HG03571 (cell line): Measurements from ENCODE around the gene FLAD1.

Experiments
- ATAC-seq: cut with Tn5 transposase; IDR thresholded peaks from one replicate; pipeline ENCODE4 v1.9.1; 2021; ENCODE audit not compliant: unreplicated experiment

FLAD1 gene

GRCh38 chr1:154982897-154983648 is at the start of gene FLAD1:
Gene FLAD1, plus strand, starts transcription at chr1:154983344. Its CDS starts 351 bp downstream, at chr1:154983695.
- peak; percentile 91 for ATAC-seq

GRCh38 chr1:154934358-154934948 is 48.7 kb upstream of the FLAD1 start:
- ATAC-seq = no peak

- ATAC-seq = no peak
Observed at GRCh38 chr1:154935749-154936554, 47.2 kb upstream of the FLAD1 start.

GRCh38 chr1:154936555-154937084 is 46.5 kb upstream of the FLAD1 start, which contains the start of gene PMVK:
Gene PMVK, minus strand, starts transcription at chr1:154936719. Its CDS starts 34 bp downstream, at chr1:154936685.
- peak; percentile 54 for ATAC-seq

- peak; percentile 53 for ATAC-seq
Observed at GRCh38 chr1:154937085-154937987, 45.8 kb upstream of the FLAD1 start.

- no peak for ATAC-seq
Observed at GRCh38 chr1:154937988-154938386, 45.2 kb upstream of the FLAD1 start.

DNA sequence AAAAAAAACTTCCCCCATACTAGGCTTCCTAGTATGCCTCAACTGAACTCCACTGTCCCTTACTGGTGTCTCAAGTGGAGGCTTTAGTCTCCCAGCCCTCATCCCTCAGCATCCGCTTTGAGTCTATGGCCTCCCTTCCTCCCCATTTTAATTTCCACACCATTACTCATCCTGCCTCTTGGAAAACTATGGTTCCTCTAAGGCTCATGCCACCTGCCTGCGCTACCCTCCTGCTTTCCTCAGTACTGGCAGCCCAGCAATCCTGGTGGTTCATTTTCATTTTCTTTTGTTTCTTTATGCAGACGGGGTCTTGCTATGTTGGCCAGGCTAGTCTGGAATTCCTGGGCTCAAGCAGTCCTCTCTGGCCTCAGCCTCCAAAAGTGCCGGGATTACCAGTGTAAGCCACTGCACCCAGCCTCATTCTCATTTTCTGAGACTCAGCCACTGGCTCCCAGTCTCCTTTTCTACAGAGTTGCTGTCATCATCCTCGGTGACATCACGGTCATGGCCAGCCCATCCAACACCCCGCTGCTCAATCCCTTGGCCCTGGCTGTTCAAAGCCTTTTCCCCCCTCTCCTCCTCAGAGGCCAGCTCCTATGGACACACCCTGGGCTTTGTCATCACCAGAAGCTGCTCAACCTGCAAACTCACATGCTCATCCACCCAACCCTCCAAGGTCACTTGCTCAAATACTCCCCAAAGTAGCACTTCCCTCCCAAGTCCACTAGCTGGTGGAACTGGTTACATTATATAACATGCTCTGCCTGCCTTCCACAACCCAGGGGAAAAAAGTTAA is 44.3 kb upstream of the FLAD1 start:
- no peak for ATAC-seq

DNA sequence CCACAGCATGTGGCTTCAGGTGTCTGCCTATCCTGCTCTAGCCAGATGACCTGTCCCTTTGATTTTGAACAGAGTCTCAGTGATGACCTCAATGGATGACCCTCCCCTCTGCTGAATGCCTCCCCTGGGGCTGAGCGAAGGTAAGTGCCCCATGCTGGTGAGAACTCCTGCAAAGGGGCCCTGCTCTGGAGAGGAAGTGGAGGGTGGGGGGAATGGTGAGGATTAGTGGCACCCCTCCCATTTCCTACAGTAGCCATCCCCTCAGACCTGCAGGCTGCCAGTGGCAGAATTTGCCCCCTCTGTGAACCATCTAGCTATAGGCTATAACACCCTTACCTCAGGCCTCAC is 43.0 kb upstream of the FLAD1 start:
- ATAC-seq = no peak

GRCh38 chr1:154940651-154941194 is 42.4 kb upstream of the FLAD1 start:
- no peak for ATAC-seq

DNA sequence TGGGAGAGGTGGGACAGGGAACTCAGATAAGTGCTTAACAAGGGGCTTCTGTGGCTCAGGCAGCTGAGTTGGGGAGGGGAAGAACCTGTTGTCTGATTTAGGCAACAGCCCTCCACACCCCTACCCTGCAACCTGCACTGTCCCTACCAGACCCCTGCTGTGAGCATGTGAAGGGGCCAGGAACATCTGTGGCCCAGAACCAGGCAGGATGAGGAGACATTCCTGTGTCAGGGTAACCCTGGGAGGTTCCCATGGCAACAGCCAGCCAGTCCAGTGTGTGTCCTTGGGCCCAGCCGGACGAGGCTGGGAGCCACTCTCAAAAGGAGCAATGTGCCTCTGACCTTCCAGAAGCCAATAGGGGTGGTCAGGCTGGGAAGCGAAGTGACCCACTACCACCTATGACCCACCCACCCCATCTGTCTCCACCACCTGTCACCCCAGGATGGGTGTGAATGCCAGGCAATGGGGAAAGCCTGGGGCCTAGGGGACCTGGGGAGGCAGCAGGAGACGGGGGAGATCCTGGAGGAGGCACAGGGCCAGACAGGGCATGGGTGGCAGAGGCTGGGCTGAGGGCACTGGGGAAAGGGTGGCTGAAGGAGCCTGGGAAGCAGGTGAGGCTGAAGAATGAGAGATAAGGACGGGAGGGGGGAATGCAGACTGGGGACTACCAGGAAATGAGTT is 41.7 kb upstream of the FLAD1 start:
- no peak for ATAC-seq

- no peak for ATAC-seq
Observed at GRCh38 chr1:154943649-154944400, 39.3 kb upstream of the FLAD1 start.

DNA sequence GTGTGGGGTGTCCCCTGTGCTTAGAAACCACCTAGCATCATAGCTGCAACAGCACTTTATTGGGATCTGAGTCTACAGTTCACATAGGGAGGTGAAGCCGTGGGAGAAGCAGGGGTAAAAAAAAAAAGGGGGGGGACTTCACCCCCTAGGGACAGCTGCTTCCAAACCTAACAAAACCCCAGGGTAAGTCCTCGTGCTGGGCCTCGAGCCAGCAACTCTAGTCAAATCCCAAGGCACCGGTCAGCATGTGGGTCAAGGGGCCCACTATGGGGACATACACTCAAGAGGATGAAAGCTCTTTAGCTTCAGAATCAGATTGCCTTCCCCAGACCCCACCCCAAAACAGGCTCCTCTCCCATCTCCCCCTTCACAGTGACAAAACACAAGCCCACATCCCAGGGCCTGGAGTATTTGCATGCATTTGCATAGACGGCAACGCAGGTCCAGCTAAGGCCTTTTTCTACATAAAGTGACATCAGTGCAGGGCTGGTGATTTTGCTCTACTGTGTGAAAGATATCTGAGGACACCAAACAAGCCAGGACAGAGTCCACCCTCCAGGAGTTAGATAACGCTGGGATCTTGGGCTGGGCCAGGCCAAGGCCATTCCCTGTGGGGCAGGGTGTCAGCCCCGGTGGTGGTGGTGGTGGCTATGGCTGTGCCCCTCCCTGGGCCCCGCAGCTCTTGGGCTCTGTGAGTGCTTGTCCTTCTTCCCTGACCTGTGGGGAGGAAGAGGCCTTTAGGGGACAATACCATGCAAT is 38.6 kb upstream of the FLAD1 start:
- ATAC-seq = no peak

GRCh38 chr1:154945160-154945961 is 37.8 kb upstream of the FLAD1 start:
- no peak for ATAC-seq

GRCh38 chr1:154945962-154946850 is 36.9 kb upstream of the FLAD1 start:
- ATAC-seq = no peak

DNA sequence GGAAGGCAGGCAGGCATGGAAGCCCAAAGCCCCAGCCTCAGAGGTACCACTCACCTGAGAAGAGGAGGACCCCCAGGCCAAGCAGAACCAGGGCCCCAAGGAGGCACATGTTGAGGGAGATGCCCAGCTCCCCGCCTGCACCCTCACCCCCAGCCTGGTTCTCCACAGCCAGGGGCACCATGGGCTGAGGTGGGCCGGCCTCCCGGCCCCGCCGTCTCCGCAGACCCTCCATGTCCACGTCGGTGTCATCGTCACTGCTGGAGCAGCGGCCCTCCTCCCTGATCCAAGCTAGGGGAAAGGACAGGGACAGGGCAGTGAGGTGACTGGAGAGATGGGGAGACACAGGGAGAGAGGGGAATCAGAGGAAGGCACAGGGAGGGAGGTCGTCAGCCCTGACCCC is 35.1 kb upstream of the FLAD1 start:
- no peak for ATAC-seq
